HG03045 (cell line): ENCODE data around the gene LNX2.
"Not testable (repeated sequence)": the region's sequence is repeated elsewhere in the genome, so short reads cannot be mapped to it uniquely, and the experiment has no call there.

Experiments used
- ATAC-seq: cut with Tn5 transposase; IDR thresholded peaks from one replicate; pipeline ENCODE4 v1.9.1; 2021; ENCODE audit warnings: mild to moderate bottlenecking, moderate library complexity; ENCODE audit not compliant: unreplicated experiment

Gene LNX2

DNA sequence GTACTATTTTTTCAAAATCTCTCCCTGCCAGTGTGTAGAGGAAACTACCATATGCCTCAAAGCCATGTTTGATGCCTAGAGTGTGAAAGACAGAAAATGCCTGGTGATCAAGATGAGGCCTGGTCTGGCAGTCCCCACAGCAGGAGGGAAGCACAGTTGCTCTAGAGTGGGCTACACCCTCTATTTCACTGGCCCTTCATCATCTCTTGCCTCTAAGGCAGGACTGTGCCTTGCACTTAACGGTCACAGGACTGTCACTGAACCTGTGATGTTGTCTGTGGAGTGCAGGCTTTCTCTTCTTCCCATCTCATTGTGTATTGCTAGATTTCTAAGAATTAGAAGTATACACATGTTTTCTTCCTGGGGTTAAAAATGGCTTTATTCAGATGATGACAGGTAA is 17.7 kb upstream of the LNX2 start:
- ATAC-seq, result no peak

GRCh38 chr13:27637289-27637626 is 16.9 kb upstream of the LNX2 start:
- ATAC-seq, result no peak

- ATAC-seq, result no peak
Measured at GRCh38 chr13:27636589-27637288, 16.4 kb upstream of the LNX2 start.

- no peak for ATAC-seq
Measured at GRCh38 chr13:27635266-27635665, 14.9 kb upstream of the LNX2 start.

DNA sequence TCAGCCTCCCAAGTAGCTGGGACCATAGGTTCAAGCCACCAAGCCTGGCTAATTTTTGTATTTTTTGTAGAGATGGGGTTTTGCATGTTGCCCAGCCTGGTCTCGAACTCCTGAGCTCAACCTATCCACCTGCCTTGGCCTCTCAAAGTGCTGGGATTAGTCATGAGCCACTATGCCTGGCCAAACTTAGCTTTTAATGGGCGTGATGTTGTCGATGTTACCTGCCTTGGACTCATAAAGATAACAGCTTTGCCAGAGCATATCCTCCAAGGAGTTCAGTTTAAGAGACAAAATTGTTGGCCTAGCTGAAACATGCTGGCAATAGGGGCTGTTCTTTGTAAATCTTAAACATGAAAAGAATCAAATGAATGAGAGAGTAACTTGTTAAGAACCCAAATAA is 14.5 kb upstream of the LNX2 start:
- ATAC-seq, result no peak

GRCh38 chr13:27634231-27634630 is 13.9 kb upstream of the LNX2 start:
- ATAC-seq, result no peak

DNA sequence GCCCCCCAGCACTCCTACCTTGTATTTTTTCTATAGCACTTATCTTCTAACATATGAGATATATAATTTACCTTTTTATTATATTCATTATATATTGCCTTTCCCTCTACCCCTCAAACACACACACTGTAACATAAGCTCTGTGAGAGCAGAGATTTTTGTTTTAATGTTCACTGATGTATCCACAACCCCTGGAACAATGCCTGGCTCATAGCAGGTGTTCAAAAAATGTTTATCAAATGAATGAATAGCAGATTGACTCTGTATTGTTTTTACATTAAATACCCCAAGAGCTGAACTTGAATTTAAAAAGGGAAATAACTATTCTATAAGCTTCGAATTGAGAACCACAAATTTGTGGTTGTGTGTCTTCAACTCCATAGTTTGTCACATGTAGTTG is 12.3 kb upstream of the LNX2 start:
- ATAC-seq, result no peak

GRCh38 chr13:27632214-27632613 is 11.9 kb upstream of the LNX2 start:
- no peak for ATAC-seq

GRCh38 chr13:27631665-27632064 is 11.3 kb upstream of the LNX2 start:
- no peak for ATAC-seq

GRCh38 chr13:27631156-27631555 is 10.8 kb upstream of the LNX2 start:
- ATAC-seq, result no peak

DNA sequence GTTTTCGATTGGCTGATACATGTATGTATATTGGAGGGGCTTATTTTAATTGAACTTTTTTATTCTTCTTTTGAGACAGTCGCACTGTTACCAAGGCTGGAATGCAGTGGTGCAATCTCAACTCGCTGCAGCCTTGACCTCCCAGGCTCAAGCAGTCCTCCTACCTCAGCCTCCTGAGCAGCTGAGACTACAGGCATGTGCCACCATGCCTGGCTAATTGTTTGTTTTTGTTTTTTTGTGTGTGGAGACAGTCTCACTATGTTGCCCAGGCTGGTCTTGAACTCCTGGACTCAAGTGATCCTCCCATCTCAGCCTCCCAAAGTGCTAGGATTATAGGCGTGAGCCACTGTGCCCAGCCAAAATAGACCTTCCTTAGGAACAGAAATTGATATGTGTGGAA is 8.4 kb upstream of the LNX2 start:
- ATAC-seq, result not testable (repeated sequence)

DNA sequence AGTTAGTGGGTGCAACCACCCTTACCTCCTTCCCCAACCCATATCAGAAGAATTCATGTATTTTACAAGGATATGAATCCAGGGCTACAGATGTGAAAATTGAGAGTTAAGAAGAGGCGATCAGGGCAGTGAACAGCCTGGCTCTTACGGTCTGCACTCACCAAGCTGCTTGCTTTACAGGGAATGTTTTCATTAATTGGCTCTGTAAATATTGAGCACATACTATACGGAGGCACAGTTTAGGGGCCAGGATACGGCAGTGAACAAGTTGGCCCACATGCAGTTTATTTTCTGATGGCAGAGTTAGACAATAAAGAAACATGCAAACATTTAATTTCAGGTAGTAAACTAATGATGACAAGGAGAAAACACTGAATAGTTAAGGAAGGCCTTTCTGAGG is 7.8 kb upstream of the LNX2 start:
- ATAC-seq, result no peak

DNA sequence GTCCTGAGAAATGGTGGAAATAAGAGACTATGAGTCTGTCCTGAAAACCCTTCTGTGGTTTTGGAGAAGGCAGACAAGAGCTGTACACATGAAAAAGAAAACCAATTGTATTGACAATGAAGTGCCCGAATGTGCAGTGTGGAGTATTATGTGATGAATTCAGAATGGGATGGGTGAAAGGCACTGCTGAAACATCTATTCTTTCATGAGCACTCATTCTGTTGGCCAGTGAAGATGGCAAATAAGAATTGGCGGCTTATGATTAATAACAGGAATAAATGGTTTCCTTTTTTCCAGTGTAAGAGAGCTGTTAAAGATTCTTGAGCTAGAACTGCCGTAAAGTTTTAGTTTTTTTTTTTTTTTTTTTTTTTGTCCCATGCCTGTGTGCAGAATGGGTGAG is 7.1 kb upstream of the LNX2 start:
- no peak for ATAC-seq

DNA sequence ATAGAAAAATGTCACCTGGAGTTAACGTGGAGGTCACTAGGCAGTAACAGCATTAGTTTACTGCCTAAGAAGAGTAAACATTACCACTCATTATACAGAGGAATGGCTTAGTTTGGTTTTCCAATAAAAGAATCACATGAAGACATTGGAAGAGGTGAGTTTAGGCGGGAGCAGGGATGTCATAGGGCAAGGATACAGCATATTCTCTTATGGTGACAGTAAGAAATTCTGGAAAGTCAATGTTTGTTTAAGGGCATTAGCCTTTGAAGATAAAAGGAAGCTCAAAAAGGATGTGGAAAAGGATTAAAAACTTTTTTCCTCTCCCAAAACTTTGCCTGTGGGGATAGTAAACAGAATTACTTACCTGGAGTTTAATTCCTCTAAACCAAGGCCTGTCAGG is 5.5 kb upstream of the LNX2 start:
- ATAC-seq, result no peak

GRCh38 chr13:27624071-27624470 is 3.7 kb upstream of the LNX2 start:
- ATAC-seq, result no peak

- no peak for ATAC-seq
Measured at GRCh38 chr13:27622881-27623280, 2.6 kb upstream of the LNX2 start.

DNA sequence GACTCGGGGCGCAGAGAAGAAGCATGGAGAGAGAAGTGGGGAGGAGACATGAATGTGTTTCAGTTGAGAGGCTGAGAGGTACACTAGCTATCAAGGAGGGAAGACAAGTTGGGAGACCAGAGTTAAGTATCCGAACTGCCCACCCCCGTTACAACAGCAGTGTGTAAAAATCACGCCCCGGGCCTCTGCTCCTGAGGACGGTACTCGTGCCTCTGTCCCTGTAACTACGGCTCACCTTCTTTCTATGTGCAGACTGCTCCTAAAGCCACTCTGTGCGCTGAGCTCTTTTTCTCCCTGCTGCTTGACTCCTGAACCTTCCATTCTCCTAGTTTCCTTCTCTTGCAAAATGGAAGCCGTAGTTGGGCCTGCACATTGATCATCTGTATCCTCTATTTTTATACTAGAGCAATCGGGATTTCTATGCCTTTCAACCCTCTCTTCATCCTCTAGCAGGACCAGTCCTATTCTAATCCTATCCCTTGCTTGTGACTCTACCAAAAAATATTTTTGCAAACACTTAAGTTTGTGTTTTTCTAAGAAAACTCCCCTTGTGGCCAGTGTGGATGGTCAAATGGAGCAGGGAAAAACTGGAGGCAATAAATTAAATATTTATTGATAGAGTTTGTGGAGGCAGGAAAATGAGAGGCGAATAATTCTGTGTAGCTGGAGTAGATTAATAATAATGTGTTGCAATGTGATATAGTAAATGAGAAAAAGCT is 1.9 kb upstream of the LNX2 start:
- ATAC-seq, result no peak

DNA sequence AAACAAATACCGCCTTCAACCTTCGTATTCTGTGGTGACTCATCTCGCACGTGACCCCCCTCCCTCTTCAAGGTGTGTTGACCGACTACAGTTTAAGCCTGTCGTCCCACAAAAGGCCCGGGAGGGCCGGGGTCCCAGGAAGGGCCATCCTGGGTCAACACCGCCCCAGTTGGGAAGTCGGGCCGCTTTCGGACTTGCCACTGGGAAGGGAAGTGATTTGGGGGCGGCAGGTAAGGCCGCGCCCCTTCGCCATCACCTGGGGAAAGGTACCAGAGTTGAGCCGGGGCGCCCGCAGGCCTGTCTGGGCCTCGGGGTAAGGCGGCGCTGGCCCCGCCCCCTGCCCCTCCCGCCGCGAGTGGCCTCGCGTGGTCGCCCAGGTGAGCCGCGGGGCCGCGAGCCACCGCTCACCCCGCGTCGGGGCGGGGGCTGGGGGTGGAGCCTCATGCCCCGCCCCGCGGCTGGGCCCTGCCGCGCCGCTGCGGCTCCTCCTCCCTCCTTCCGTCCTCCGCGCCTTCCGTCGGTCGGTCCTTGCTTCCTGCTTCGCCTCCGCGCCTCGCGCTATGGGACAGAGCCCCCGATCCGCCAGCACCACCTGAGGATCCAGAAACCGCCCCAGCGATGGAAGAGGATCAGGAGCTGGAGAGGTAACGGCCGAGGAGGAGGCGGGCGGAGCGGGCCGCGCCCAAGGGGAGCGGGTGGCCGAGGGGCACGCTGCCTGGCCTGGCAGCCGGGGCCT is 1.2 kb upstream of the LNX2 start, which contains the start of gene POLR1D:
Gene POLR1D, plus strand, starts transcription at position 527 of the 736 bp plus-strand sequence. Its CDS starts 92 bp downstream, at position 619.
- peak; percentile 61 for ATAC-seq

GRCh38 chr13:27621116-27621365 is 712 bp upstream of the LNX2 start:
- ATAC-seq, result no peak

DNA sequence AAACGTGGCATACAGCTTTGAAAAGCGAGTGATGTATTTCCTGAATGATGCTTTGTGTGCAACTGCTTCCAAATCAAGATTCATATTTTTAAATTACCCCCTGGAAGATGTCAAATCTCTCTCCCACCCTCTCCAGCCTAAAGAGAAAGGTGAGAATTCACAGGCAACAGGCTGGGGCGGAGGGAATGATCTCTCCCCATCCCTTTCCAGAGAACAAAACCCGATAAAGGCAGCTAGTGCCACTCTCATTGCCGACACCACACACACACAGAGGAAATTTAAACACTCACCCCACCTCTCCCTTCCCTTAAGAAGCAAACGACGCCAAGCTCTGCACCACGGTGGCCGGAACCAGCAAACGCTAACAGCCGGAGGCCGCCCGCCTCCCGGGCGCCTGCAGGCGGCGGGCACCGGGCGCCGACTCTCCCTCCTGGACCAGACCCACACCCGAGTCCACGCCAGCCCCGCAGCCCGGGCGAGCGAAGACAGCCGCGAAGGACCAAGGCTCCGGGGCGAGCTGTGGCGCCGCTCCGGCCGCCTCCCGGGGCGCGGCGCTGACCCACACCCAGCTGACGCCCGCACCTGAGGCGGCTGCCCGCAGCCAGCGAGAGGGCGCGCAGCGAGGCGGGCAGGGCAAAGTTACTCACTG is 477 bp downstream of the LNX2 start:
- ATAC-seq, result peak; percentile 33

GRCh38 chr13:27619093-27619727 is 1.1 kb downstream of the LNX2 start:
- ATAC-seq, result no peak
